D721Med (cell line): ENCODE data around the gene DPP3.
"Not testable (repeated sequence)": the region's sequence is repeated elsewhere in the genome, so short reads cannot be mapped to it uniquely, and the experiment has no call there.

Source experiments
- DNase-seq: peaks from one replicate; pipeline ENCODE4 v3.0.0; 2011; ENCODE audit warnings: low spot score; ENCODE audit not compliant: insufficient read length
- FAIRE-seq: peaks from 2 replicates; lab custom pipeline; 2011; peaks lifted over from hg19 to GRCh38; lab: Jason Lieb, UNC
- TF ChIP-seq, protein P1 (sequence below): IDR thresholded peaks from 2 replicates; pipeline ENCODE4 v1.5.1; 2012; ENCODE audit warnings: mild to moderate bottlenecking, control low read depth; ENCODE audit not compliant: insufficient read depth; ENCODE audit errors: missing control alignments

DPP3 gene, protein sequence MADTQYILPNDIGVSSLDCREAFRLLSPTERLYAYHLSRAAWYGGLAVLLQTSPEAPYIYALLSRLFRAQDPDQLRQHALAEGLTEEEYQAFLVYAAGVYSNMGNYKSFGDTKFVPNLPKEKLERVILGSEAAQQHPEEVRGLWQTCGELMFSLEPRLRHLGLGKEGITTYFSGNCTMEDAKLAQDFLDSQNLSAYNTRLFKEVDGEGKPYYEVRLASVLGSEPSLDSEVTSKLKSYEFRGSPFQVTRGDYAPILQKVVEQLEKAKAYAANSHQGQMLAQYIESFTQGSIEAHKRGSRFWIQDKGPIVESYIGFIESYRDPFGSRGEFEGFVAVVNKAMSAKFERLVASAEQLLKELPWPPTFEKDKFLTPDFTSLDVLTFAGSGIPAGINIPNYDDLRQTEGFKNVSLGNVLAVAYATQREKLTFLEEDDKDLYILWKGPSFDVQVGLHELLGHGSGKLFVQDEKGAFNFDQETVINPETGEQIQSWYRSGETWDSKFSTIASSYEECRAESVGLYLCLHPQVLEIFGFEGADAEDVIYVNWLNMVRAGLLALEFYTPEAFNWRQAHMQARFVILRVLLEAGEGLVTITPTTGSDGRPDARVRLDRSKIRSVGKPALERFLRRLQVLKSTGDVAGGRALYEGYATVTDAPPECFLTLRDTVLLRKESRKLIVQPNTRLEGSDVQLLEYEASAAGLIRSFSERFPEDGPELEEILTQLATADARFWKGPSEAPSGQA

GRCh38 chr11:66480117-66480938 is at the start of gene DPP3:
Gene DPP3 (plus strand): TSS chr11:66480434. CDS start chr11:66482201, 1,767 bp downstream.
- TF ChIP-seq, protein P1, sequence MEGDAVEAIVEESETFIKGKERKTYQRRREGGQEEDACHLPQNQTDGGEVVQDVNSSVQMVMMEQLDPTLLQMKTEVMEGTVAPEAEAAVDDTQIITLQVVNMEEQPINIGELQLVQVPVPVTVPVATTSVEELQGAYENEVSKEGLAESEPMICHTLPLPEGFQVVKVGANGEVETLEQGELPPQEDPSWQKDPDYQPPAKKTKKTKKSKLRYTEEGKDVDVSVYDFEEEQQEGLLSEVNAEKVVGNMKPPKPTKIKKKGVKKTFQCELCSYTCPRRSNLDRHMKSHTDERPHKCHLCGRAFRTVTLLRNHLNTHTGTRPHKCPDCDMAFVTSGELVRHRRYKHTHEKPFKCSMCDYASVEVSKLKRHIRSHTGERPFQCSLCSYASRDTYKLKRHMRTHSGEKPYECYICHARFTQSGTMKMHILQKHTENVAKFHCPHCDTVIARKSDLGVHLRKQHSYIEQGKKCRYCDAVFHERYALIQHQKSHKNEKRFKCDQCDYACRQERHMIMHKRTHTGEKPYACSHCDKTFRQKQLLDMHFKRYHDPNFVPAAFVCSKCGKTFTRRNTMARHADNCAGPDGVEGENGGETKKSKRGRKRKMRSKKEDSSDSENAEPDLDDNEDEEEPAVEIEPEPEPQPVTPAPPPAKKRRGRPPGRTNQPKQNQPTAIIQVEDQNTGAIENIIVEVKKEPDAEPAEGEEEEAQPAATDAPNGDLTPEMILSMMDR, result no peak
- FAIRE-seq (no peak), DNase-seq (peak; percentile 100)

DNA sequence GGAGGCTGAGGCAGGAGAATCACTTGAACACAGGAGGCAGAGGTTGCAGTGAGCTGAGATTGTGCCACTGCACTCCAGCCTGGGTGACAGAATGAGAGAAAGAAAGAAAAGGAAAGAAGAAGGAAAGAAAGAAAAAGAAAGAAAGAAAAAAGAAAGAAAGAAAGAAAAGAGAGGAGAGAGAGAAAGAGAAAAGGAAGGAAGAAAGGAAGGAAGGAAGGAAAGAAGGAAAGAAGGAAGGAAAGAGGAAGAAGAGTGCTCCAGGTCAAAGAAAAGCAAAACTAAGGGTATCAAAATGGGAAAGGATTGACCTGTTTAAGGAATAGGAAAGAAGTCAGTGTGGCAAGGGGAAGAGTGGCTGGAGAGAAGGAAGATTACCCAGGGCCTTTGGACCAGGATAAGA is 48.9 kb upstream of the DPP3 start:
- FAIRE-seq, DNase-seq: not testable (repeated sequence)

DNA sequence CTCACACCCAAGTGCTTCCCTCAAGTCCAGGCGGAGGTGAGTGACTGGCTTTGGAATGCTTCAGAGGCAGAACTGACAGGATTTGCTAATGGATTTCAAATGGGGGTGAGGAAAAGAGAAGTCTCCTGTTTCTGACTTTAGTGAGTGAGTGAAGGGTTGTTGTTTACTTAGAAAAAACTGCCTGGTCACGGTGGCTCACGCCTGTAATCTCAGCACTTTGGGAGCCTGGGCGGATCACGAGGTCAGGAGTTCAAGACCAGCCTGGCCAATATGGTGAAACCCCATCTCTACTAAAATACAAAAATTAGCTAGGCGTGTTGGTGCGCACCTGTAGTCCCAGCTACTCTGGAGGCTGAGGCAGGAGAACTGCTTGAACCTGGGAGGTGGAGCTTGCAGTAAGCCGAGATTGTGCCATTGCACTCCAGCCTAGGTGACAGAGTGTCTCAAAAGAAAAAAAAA is 48.3 kb upstream of the DPP3 start:
- FAIRE-seq, DNase-seq: not testable (repeated sequence)

GRCh38 chr11:66432597-66432996 is 47.6 kb upstream of the DPP3 start:
- FAIRE-seq (no peak), DNase-seq (no peak)
- TF ChIP-seq, protein P1, result no peak

DNA sequence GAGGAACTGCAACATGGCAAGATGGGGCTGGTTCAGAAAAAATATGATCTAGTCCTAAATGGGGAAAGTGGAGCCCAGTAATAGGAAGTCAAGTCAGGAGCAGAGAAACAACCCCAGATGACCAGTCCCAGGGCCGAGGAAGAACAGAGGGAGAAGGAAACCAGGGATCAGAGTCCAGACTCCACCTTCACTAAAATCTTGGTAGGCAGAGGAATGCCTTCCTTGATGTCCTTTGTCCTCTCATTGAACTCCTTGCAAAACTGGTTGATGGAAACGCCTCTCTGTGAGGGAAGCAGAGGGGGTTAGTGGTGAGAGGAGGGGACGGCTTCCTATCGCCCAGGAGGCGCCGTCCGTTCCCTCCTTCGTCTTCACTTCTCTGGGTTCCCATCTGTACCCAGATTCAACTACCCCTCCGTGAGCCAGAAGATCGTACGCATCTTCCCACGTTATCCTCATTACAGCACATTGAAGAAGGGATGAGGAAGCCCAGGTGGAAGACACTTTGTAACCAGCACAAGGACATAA is 42.2 kb upstream of the DPP3 start:
- DNase-seq, result no peak
- TF ChIP-seq, protein P1, result no peak
- FAIRE-seq, result no peak

DNA sequence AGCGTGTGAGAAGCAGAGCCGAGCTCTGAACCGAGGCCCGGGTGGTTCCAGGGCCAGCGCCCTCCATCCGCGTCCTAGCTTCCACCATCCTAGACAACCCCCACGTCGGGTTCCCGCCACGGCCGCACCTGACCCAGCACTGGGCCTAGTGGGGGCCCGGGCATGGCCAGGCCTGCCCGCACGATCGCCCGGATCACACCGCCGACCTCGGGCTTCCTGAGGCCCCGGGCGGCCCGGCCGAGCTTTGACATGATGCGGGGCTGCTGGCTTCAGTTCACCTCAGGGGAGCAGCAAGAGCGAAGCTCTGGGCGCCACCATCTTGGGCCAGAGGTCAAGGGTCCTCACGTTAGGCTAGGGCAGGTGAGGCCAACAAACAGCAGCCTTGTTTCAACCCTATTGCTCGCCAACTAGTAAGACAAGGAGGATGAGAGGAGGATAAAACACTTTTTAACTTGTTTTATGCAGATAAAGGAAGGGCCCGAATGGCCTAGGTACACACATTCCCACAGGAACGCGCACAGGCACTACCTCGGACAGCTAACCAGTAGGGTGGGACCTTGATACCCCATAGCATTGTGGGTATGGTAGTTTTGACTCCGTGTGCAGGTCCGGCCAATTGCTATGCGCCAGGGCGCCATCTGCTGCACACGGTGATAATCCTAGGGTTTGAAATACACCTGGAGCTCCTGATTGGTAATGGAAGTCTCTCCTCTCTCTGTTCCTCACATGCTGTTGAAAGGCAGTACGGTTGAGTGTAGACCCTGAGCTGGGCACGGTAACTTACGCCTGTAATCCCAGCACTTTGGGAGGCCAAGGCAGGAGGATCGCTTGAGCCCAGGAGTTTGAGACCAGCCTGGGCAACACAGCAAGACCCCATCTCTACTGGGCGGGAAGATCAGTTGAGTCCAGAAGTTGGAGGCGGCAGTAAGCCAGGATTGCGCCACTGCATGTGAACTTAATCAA is 41.4 kb upstream of the DPP3 start, which contains the start of gene MRPL11:
MRPL11 (minus strand) TSS at position 345 of the 963 bp plus-strand sequence; CDS start at position 251, 94 bp downstream.
- DNase-seq, result peak; percentile 88
- FAIRE-seq, result peak; percentile 89
- TF ChIP-seq, protein P1, result peak; percentile 84

DNA sequence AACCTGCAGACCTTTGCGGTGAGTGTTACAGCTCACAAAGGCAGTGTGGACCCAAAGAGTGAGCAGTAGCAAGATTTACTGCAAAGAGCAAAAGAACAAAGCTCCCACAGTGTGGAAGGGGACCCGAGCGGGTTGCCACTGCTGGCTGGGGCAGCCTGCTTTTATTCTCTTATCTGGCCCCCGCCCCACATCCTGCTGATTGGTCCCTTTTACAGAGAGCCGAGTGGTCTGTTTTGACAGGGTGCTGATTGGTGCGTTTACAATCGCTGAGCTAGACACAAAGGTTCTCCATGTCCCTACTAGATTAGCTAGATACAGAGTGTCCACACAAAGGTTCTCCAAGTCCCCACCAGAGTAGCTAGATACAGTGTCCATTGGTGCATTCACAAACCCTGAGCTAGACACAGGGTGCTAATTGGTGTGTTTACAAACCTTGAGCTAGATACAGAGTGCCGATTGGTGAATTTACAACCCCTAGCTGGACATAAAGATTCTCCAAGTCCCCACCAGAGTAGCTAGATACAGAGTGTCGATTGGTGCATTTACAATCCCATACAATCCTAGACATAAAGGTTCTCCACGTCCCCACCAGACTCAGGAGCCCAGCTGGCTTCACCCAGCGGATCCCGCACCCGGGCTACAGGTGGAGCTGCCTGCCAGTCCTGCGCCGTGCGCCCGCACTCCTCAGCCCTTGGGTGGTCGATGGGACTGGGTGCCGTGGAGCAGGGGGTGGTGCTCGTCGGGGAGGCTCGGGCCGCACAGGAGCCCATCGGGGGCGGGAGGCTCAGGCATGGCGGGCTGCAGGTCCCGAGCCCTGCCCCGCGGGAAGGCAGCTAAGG is 39.9 kb upstream of the DPP3 start:
- not testable (repeated sequence) for FAIRE-seq, DNase-seq

DNA sequence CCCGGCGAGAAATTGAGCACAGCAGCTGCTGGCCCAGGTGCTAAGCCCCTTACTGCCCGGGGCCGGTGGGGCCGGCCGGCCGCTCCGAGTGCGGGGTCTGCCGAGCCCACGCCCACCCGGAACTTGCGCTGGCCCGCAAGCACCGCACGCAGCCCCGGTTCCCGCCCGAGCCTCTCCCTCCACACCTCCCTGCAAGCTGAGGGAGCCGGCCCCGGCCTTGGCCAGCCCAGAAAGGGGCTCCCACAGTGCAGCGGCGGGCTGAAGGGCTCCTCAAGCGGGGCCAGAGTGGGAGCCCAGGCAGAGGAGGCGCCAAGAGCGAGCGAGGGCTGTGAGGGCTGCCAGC is 39.3 kb upstream of the DPP3 start:
- not testable (repeated sequence) for DNase-seq, FAIRE-seq
